H1 (cell line): ENCODE data around the gene GLTPD2. TPM values are rescaled to one million over a fixed set of nuclear protein-coding genes. Genes with fewer than 3 reads are reported as not detected.

Experiments used
- CBX5 ChIP-seq: fragments of 300-800, 300-1000 bp; sonication (generic); IDR thresholded peaks from 2 replicates; pipeline ENCODE4 v1.7.1; 2016; ENCODE audit warnings: antibody characterized with exemption, low read length, low read depth
- CTCF ChIP-seq, 3 experiments: IDR thresholded peaks; 1 replicate in 2 of 3; 2 replicates in 1 of 3; pipeline versions ENCODE4 v1.5.1 to v1.6.1; 2011; ENCODE audit warnings: low read length in 3 of 3, mild to moderate bottlenecking in 3 of 3, inconsistent platforms in 2 of 3, low read depth in 1 of 3, moderate library complexity in 1 of 3; ENCODE audit not compliant: insufficient read depth in 1 of 3; ENCODE audit errors: control extremely low read depth in 1 of 3
- EZH2 ChIP-seq: fragments of 200-600 bp; sonication (generic); IDR thresholded peaks from 2 replicates; pipeline ENCODE4 v1.7.1; 2012; ENCODE audit warnings: low read depth, mild to moderate bottlenecking, moderate library complexity, low read length, inconsistent platforms; ENCODE audit not compliant: severe bottlenecking
- KDM4A ChIP-seq: IDR thresholded peaks from one replicate; pipeline ENCODE4 v1.7.1; 2012; ENCODE audit warnings: low read depth, mild to moderate bottlenecking, moderate library complexity, low read length, inconsistent platforms; ENCODE audit not compliant: severe bottlenecking
- POLR2AphosphoS5 ChIP-seq: IDR thresholded peaks from 2 replicates; pipeline ENCODE4 v1.6.1; 2011; ENCODE audit warnings: low read depth, low read length
- SIN3A ChIP-seq, 2 experiments: IDR thresholded peaks in 1 of 2; conservative IDR thresholded peaks in 1 of 2; 2 replicates each; pipeline ENCODE4 v1.6.1; 2011 to 2012; ENCODE audit warnings: low read length in 2 of 2, improper control_type of control experiment in 1 of 2, low read depth in 1 of 2, mild to moderate bottlenecking in 1 of 2
- polyA plus RNA-seq, 7 experiments: library from polyadenylated mRNA; depleted of rRNA in 3 of 7; stranded (reverse) in 5 of 7; unstranded in 2 of 7; fragments of >200 nt in 5 of 7; fragments of 200-250 nt in 2 of 7; gene quantifications; 1 replicate in 5 of 7; 2 replicates in 1 of 7; 4 replicates in 1 of 7; pipeline versions ENCODE4 v1.2.1 to v1.2.3, GENCODE V29; 2011 to 2013; ENCODE audit warnings: missing spikeins in 2 of 7, mixed read lengths in 2 of 7
- total RNA-seq: library from RNA; stranded (reverse); fragmentation: NEBNext Ultra II Directional; extraction: Animal tissue kit (Norgen Biotek cat#: 25700); gene quantifications from 2 replicates; pipeline ENCODE4 v1.2.1, GENCODE V29; 2021

Gene GLTPD2
- total and polyA plus RNA-seq, 2 of the 8 experiments (the other 6 are each of a cell fraction or from before 2014, with no cell fraction given): not detected

GRCh38 chr17:4796552-4796920 lies 7.8 kb downstream of the GLTPD2 start (continued):
- TF ChIP-seq KDM4A (no peak), EZH2 (no peak), POLR2AphosphoS5 (no peak), CBX5 (no peak), CTCF (IDR thresholded peaks at IDR 0.05; ENCODE audit: control extremely low read depth in 1 of 3, insufficient read depth in 1 of 3, low read depth in 1 of 3, low read length in 3 of 3) (no peak), SIN3A (conservative IDR thresholded peaks at IDR 0.05 in 1 of 2, IDR thresholded peaks at IDR 0.05 in 1 of 2; ENCODE audit: low read depth in 1 of 2, low read length in 2 of 2) (no peak; a peak in 1 of 4 replicates)
